Upper lobe of left lung (tissue), 4 donors: ENCODE results near the gene TEX36.
"Not testable (repeated sequence)": the region's sequence is repeated elsewhere in the genome, so short reads cannot be mapped to it uniquely, and the experiment has no call there.

Experiments used
- CTCF ChIP-seq, 6 experiments: fragments of 450-650 bp in 4 of 6; fragments of 200-600 bp in 2 of 6; sonication (generic) in 2 of 6; IDR thresholded peaks; one replicate each; pipeline ENCODE4 v1.5.1; 2016 to 2019; ENCODE audit warnings: antibody characterized with exemption in 6 of 6
- EP300 ChIP-seq, 4 donors: sonication (generic); formaldehyde crosslinking; IDR thresholded peaks; one replicate each; pipeline ENCODE4 v1.5.1; 2017; ENCODE audit warnings: antibody characterized with exemption in 4 of 4, control low read depth in 2 of 4
- POLR2AphosphoS5 ChIP-seq, 2 donors: sonication (generic); formaldehyde crosslinking; IDR thresholded peaks; one replicate each; pipeline ENCODE4 v1.5.1; 2017; ENCODE audit warnings: antibody characterized with exemption in 2 of 2

DNA sequence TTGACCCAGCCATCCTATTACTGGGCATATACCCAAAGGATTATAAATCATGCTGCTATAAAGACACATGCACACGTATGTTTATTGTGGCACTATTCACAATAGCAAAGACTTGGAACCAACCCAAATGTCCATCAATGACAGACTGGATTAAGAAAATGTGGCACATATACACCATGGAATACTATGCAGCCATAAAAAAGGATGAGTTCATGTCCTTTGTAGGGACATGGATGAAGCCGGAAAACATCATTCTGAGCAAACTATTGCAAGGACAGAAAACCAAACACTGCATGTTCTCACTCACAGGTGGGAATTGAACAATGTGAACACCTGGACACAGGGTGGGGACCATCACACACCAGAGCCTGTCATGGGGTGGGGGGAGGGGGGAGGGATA, 29.9 kb downstream of the TEX36 start:
- TF ChIP-seq CTCF, POLR2AphosphoS5, EP300 (IDR thresholded peaks at IDR 0.05): not testable (repeated sequence)
